ENCODE results near the gene NR2C1. TPM values are rescaled to one million over a fixed set of nuclear protein-coding genes. Genes with fewer than 3 reads are reported as not detected.
"Not testable (repeated sequence)": the region's sequence is repeated elsewhere in the genome, so short reads cannot be mapped to it uniquely, and the experiment has no call there.

Gene NR2C1
- total and polyA plus RNA-seq, 9 of the 15 experiments (the other 6 are each of a cell fraction or from before 2014, with no cell fraction given): 8.5 to 42.4 (median 35.6) TPM

GRCh38 chr12:94985099-94985498, 88.3 kb downstream of the NR2C1 start:
- DNase-seq (ENCODE audit: extremely low read depth in 1 of 4, low spot score in 3 of 4); H3K9ac ChIP-seq (ENCODE audit: insufficient read depth in 1 of 2, low read depth in 2 of 2, low read length in 2 of 2); ATAC-seq; H3K9me3 ChIP-seq (replicated peaks; ENCODE audit: control insufficient read depth, insufficient read depth, low read depth, low read length); H3K4me1 ChIP-seq (replicated peaks in 1 of 2; ENCODE audit: control insufficient read depth in 2 of 2, insufficient read depth in 2 of 2, low read length in 2 of 2); FAIRE-seq; H3K4me2 ChIP-seq (ENCODE audit: insufficient read depth, low read length); H4K20me1 ChIP-seq (replicated peaks; ENCODE audit: control insufficient read depth, insufficient read depth, low read length); in situ Hi-C loops (cut with MboI); BruUV-seq (replicated peaks); H3K4me3 ChIP-seq; POLR2A ChIA-PET; intact Hi-C loops (cut with micrococcal nuclease); H3K27ac ChIP-seq (ENCODE audit: extremely low read depth, low read depth, low read length); H3K79me2 ChIP-seq (ENCODE audit: control insufficient read depth, insufficient read depth, low read length); H2AFZ ChIP-seq (ENCODE audit: low read depth, low read length); CTCF ChIA-PET (ENCODE audit: low intra/inter-chr PET ratio); H3K9me1 ChIP-seq (ENCODE audit: control insufficient read depth, insufficient read depth, low read length); H3K27me3 ChIP-seq (ENCODE audit: control insufficient read depth in 2 of 2, insufficient read depth in 2 of 2, low read length in 2 of 2): not testable (repeated sequence)
- 77% methylated on average over 9 of the region's 9 CpGs for WGBS (ENCODE audit: insufficient coverage, low coverage, missing lambda C conversion rate)
- H3K36me3 ChIP-seq (ENCODE audit: control insufficient read depth, insufficient read depth, low read length): peaks cover 29% of the 10 kb centered on the region; the same call in 2 of the 3 replicates
- peak; percentile 74 for TF ChIP-seq ZNF121 (CRISPR knock-in tag; conservative IDR thresholded peaks at IDR 0.05)

- H3K27ac ChIP-seq (ENCODE audit: extremely low read depth, low read depth, low read length): no peak overlapping the region
- H3K4me3 ChIP-seq: no peak overlapping the region
- H3K9ac ChIP-seq (ENCODE audit: insufficient read depth in 1 of 2, low read depth in 2 of 2, low read length in 2 of 2): no peak overlapping the region
- ChIA-PET CTCF (ENCODE audit: low intra/inter-chr PET ratio) (interaction anchor here (0.6 kb wide), 1 partner anchor 718 kb away, joined by 3 read pairs; no protein-coding TSS in a partner anchor), POLR2A (interaction anchor here (1.3 to 1.5 kb wide), 2 partner anchors 9 to 29 kb away, joined by 3 to 5 read pairs; no protein-coding TSS in a partner anchor)
- peaks cover 21% of the 10 kb centered on the region; the same call in 2 of the 3 replicates for H3K36me3 ChIP-seq (ENCODE audit: control insufficient read depth, insufficient read depth, low read length)
- no peak overlapping the region for H3K4me2 ChIP-seq (ENCODE audit: insufficient read depth, low read length)
- H3K79me2 ChIP-seq (ENCODE audit: control insufficient read depth, insufficient read depth, low read length): peaks cover 3% of the 10 kb centered on the region; the same call in 1 of the 3 replicates
- no peaks in the 10 kb centered on the region for H3K4me1 ChIP-seq (replicated peaks in 1 of 2; ENCODE audit: control insufficient read depth in 2 of 2, insufficient read depth in 2 of 2, low read length in 2 of 2)
- H4K20me1 ChIP-seq (replicated peaks; ENCODE audit: control insufficient read depth, insufficient read depth, low read length): no peaks in the 10 kb centered on the region
- in situ Hi-C loops (cut with MboI) (no loop called here), intact Hi-C loops (cut with micrococcal nuclease) (no loop called here)
- BruUV-seq (replicated peaks): no TSS peak
- no peak for FAIRE-seq
- H2AFZ ChIP-seq (ENCODE audit: low read depth, low read length): no peak overlapping the region
- 89% methylated on average over 2 of the region's 2 CpGs for WGBS (ENCODE audit: insufficient coverage, low coverage, missing lambda C conversion rate)
- DNase-seq (ENCODE audit: extremely low read depth in 1 of 4, low spot score in 3 of 4): no peak
- H3K9me3 ChIP-seq (replicated peaks; ENCODE audit: control insufficient read depth, insufficient read depth, low read depth, low read length): no peaks in the 10 kb centered on the region
- H3K27me3 ChIP-seq (ENCODE audit: control insufficient read depth in 2 of 2, insufficient read depth in 2 of 2, low read length in 2 of 2): no peaks in the 10 kb centered on the region
- no peak for ATAC-seq
- H3K9me1 ChIP-seq (ENCODE audit: control insufficient read depth, insufficient read depth, low read length): no peaks in the 10 kb centered on the region
- TF ChIP-seq HOMEZ (CRISPR knock-in tag; IDR thresholded peaks at IDR 0.05) (no peak), ZNF75A (CRISPR knock-in tag; IDR thresholded peaks at IDR 0.05) (no peak), MYNN (IDR thresholded peaks at IDR 0.05) (no peak), MYNN (CRISPR knock-in tag; IDR thresholded peaks at IDR 0.05) (no peak), TARDBP (IDR thresholded peaks at IDR 0.05) (no peak), SIRT6 (IDR thresholded peaks at IDR 0.05; ENCODE audit: low read depth, low read length) (no peak), PCBP2 (IDR thresholded peaks at IDR 0.05; ENCODE audit: low read depth, low read length, poor library complexity, severe bottlenecking) (no peak), ZNF133 (CRISPR knock-in tag; IDR thresholded peaks at IDR 0.05) (no peak), MEF2A (IDR thresholded peaks at IDR 0.05; ENCODE audit: control insufficient read depth, low read depth, low read length) (no peak), RAD51 (IDR thresholded peaks at IDR 0.05; ENCODE audit: borderline replicate concordance, low read depth) (no peak), LCOR (CRISPR knock-in tag; IDR thresholded peaks at IDR 0.05) (no peak), BCOR (IDR thresholded peaks at IDR 0.05) (no peak), CTCF (IDR thresholded peaks at IDR 0.05 in 2 of 3, conservative IDR thresholded peaks at IDR 0.05 in 1 of 3; ENCODE audit: insufficient read depth in 2 of 3, low read depth in 1 of 3, low read length in 3 of 3) (no peak)
Observed at GRCh38 chr12:94983321-94983720, 90.1 kb downstream of the NR2C1 start.

Data from K562 (cell line).